Hematopoietic multipotent progenitor cell treated with erythropoietin and hydrocortisone succinate and interleukin-3 and kit ligand, for 8 days (in vitro differentiated cells): ENCODE measurements around the gene LIMD2.
A peak's percentile ranks its signal among the peaks of the same experiment; 100 is the strongest.
"Not testable (repeated sequence)": the region's sequence is repeated elsewhere in the genome, so short reads cannot be mapped to it uniquely, and the experiment has no call there.

Experiments
- DNase-seq: peaks from one replicate; pipeline ENCODE4 v3.0.0-alpha.2; 2015

LIMD2 gene

DNA sequence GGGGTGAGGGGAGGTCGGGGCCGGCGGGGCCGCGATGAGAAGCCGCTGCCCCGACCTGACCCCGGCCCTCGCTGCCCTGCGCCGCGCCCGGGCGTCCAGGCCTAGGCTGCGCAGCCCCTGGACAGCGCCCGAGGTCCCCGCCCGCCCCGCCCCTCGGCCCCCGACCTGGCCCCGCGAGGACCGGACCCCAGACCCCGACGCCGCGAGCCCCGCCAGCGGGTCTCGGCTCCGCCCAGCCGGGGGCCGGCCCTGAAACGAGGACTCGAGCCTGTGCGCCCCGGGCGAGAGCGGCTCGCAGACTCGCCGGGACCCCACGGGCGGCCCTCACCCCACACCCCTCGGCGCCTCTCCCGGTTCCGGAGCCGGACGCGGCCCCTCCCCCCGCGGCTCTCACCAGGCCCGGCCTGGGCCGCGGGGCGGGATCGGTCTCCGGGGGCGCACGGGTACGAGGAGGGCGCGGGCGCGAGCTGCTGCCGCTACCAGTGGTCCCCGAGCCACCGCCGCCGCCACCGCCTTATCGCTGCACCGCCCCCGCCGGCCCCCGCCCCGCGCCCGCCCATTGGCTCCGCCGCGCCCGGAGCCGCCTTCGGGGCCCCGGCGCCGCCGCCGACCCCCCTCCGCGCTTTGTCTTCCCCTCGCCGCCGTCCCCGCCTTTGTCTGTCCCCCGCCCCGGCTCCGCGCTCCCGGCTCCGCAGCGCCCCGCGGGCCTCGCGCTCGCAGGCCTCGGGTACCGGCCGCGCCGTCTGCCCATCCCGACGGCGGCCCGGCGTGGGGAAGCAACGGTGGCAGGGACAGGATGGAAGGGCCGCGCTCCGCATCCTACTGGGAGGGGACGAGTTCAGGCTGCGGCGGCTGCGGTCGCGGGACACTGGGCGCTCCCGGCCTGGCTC lies at the start of gene LIMD2:
LIMD2 (minus strand) TSS at position 488 of the 890 bp plus-strand sequence. CDS start 827 bp downstream, outside the sequence.
- peak; percentile 46 for DNase-seq

DNA sequence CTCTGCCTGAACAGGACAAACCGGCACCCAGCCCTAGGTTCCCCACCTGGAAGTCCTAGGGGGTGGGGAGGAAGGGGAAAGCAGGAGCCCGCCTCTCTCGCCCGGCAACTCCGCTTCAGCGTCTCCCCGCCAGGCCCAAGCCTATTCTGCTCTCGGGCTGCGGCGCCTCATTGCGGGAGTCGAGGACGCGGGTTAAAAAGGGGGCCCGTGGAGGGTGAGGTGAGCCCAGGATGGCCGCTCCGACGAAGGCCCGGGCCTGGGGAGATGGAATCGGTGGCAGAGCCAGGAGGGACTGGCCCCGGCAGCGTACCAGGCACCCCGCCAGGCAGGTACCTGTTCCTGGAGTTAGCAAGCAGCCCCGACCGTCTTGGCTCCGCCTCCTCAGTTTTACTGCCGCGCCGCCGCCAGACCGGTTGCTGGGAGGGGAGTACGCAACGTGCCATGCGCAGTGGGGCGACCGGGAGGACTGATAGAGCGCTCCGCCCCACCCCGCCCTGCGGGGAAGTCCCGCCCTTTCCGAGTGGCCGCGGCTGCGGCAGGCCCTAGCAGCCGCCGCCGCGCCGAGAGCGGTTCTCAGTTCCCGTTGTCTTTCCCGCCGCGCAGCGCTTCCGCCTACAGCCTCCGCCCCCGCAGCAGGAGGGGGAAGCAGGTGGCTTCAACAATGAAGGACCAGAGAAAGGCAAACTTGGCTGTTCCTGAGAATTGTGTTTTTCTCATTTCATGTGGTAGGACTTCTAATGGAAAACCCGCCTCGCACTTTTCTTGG lies 41.7 kb upstream of the LIMD2 start, which contains the start of gene STRADA:
STRADA (minus strand) TSS at position 392 of the 766 bp plus-strand sequence. CDS start 13,430 bp downstream, outside the sequence.
- DNase-seq = peak; percentile 98

DNA sequence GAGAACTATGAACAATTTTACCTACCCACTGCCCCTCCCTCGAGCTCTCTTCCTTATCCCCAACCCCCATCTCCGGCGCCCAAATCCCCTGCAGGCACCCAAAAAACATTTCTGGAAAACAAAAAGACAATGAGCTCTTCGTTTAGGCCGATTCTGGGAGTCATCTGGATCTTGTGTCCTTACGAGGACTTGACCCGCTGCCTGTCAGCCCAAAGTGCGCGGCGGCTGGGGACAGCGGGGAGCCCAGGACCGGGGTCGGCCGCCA lies 41.1 kb upstream of the LIMD2 start:
- no peak for DNase-seq

DNA sequence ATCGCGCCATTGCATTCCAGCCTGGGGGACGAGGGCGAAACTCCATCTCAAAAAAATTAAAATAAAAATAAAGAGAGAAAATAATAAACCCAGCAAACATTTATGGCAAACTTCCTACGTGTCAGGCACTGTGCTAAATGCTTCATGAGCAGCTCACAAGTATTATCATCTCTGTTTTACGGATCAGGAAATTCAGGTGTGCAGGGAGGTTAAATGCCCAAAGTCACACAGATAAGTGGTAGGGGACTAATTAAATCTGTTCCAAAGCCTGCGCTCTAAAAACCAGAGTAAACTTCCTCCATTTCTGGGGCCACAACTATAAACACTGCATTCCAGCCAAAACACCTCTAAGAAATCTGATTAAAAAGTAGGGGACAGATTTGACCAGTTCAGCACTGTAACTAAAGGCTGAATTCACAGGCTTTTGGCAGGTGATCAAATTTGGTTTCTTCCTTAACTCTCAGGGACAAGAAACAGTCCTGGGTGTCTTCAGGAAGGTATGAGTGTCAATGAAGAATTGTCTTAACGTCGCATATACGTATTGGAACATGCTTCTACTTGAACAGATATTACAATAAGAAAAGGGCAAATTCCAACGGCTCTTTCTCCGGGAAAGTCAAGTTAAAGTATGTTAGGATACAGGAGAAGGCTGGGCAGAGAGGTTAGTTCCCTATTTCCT lies 40.7 kb upstream of the LIMD2 start:
- peak; percentile 44 for DNase-seq

DNA sequence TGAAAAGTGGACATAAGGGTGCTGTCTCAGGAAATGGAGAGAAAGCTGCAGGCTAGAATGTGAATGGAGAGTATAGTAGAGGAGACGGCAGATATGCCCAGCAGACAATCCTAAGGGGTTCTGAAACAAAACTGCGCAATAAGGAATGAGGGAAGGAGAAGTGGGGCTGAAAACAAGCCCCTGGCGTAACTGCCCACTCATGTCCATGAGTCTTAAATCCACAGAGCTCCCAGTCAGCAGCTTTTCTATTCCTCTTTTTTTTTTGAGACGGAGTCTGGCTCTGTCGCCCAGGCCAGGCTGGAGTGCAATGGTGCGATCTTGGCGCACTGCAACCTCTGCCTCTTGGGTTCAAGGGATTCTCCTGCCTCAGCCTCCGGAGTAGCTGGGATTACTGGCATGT lies 35.8 kb upstream of the LIMD2 start:
- no peak for DNase-seq

DNA sequence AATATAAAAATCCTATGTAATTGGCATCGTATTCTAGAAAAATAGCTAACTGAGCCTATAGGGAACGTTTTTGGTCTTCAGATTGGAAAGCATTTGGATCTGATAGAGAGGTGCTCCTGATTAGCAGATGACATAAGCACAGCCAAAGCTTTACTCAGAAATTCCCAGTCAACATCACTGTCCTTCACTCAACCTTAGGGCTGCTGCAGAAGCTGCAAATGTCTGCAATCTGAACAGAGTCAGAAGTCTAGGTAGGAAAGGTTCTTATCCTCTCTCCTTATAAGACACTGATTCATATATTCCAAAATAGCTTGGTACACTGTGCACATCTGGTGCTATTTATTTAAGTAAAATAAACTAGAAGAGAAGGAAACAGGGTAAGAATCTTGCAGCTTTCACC lies 22.5 kb upstream of the LIMD2 start:
- no peak for DNase-seq

DNA sequence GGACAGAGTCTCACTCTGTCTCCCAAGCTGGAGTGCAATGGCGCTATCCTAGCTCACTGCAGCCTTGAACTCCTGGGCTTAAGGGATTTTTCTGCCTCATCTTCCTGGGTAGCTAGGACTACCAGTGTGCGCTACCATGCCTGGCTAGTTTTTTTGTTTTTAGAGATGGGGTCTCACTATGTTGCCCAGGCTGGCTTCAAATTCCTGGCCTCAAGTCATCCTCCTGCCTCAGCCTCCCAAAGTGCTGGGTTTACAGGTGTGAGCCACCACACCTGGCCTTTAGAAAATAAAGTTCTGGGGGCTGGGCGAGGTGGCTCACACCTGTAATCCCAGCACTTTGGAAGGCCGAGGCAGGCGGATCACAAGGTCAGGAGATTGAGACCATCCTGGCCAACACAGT lies 20.3 kb upstream of the LIMD2 start:
- DNase-seq = not testable (repeated sequence)

DNA sequence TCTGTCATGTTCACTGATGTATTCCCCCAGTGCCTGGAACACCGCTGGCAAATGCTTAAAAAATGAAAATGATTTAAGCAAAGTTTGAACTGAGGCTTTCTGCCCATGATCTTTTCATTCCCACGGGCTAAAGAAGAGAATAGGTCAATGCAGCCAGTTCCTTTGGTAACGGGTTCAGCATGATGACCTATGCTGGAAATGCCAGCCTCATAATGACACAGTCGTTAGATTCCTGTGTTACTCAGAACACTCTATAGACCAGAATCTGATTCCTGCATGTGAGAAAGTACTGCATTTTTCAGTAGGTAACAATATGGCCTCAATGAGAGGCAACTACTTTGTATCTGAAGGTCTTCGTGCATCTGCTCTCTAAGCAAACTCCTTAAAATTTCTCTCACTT lies 19.1 kb upstream of the LIMD2 start:
- no peak for DNase-seq

DNA sequence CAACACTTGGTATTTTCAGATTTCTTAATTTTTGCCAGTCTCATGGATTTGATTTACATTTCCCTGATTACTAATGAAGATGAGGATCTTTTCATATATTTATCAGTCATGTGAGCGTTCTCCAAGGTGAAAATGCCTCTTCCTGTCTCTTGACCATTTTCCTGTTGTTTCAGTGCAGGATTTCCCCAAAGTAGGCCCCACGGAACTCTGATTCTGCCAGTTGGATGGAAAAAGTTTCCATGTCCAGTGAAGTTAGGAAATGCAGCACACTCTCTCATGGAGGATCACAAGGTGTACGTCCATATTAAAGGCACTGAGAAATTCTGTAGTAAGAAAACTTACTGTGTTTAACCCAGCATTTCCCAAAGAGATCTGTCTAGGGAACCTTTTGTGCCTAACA lies 16.5 kb upstream of the LIMD2 start:
- no peak for DNase-seq

DNA sequence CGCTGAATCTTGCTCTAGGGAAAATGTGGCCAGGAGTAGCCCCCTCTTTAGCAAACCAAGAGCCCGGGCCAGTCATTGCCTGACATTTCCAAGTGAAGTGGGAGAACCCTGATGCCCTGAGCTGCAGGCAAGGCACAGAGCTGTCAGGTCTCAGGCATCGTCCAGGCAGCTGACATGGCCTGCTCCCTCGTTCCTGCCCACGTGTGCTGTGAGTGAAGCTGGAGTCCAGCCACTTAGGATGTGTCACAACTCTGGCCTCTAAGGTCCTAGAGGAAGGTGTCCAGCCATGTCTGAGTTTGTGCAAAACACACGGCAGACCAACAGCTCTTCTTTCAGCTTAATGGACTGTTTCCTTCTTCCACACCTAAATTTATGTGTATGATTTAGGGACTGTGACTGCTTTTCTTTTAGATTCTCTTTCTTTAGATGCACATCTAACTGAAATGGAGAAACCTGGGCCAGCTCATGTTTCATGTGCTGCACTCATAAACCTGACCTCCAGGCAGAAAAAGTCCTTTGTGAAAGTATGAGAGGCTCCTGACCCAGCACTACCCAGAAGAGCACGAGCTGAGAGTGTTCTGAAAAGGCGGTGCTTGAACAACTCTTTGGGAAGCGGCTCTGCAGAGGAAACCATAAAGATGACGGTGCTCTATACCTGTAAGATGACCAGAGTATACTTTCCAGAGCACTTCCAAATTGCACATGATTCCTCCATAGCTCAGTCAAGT lies 14.8 kb upstream of the LIMD2 start:
- DNase-seq = no peak

DNA sequence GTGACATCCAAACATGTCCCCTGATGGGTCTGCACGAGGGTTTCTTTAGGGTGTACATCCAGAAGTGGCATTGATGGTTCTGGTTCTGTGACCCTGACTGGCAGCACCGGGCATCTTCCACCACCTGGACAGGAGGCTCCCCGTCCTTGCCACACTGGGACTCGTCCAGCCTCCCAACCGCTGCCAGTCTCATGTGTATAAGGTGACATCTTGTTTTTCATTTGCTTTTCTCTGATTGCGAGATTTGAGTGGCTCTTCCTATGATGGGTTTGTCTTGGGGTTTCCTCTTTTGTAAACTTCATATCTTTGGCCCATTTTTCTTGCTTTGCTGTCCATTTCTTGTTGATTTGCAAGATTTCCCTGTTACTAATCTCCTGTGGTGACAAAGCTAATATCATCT lies 9.2 kb upstream of the LIMD2 start:
- DNase-seq = no peak

DNA sequence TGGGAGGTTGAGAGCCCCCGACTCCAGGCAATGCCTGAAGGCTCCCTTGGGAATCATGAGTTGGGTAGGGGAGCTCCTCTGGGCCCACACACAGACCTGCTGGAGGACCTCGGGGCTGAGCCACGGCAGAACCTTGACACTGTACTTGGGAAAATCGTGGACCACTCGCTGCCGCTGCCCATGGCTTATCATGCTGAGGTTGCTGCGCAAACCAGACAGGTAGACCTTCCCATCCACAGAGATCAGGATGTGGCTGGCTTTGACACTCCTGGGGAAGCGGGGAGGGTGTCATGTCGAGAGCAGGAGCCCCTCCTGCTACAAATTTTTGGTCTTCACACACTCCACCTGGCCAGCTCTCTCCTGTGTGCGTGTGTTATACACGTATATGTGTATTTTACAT lies 7.2 kb upstream of the LIMD2 start:
- DNase-seq = no peak

DNA sequence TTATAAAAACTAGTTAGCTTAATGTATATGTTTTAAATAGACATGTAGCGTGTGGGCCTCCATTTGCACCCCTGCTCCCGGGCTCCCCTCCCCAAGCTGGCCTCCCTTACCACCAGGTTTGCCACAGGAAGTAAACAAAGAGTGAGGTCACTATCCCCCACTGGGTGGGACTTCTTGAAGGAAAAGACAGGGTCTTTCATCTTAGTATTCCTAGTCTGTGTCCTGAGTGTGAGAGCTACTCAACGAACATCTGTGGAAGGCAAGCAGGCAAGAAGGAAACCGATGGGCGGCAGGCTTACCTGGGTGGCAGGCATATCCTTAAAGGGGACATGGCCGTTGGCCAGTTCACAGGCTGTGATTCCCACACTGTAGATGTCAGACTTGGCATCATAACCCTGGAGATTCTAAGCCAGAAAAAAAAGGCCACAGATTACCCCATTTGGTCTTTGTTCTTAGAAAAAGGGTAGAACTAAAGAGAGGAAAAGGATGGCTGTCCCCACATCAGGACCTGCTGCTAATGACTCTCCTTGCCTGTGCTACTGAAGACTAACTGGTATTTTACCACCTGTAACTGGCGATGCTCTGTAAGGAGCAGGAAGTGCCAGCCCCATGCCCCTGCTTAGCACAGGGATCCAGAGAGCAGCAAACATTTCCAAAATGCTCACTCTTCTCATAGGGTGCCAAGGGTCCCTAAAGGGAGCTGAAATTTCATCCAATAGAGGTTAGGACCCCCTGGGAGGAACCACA lies 6.6 kb upstream of the LIMD2 start:
- DNase-seq = no peak

DNA sequence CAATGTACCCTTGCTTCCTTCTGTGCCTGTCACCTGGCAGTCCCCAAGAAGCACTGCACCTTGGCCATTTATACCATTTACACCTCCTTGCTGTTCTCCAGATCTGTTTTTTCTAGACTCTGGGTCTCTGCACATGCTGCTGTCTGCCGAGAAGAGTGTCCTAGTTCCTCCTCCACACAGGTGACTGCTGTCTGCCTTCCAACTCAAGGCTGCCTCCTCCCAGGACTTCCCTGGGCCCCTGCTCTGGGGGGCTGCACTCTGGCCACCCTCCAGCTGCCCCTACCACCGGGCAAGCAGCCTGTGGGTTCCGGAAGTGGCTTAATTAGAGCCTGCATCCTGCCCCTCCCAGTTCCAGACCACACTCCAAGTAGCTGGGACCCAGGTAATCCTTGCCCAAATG lies 5.7 kb upstream of the LIMD2 start:
- DNase-seq = no peak

DNA sequence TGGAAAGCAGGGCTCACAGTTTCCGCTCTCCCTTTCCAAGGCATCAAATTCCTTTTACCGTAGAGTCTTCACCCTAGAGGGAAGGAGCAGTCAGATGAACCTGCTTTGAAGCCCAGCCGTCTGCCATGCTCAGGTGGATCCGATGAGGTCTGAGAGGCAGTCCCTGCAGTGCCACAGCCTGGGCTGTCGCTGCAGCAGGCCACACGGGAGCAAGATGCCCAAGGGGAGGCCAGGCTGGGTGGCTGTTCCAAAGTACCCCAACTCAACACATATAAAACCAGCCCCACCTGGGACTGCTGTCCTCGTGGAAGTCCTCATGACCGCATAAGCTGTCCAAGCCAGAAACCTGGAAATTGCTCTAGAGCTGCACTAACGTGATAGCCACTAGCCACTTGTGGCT lies 4.9 kb upstream of the LIMD2 start:
- no peak for DNase-seq

DNA sequence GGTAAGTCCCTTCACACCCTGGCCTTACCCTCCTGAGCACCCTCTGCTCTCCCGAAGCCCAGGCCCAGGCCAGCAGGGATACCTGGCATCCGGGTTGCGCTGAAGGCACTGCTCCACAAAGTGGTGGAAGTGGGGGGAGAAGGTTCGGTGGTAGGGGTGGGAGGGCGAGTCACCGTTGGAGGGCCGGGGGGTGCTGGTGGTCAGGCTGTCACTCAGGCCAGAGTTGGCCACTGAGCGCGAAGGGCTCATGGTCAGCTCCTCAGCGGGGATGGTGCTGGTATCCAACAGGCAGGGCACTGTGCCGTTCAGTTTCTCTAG lies 4.3 kb upstream of the LIMD2 start:
- no peak for DNase-seq

DNA sequence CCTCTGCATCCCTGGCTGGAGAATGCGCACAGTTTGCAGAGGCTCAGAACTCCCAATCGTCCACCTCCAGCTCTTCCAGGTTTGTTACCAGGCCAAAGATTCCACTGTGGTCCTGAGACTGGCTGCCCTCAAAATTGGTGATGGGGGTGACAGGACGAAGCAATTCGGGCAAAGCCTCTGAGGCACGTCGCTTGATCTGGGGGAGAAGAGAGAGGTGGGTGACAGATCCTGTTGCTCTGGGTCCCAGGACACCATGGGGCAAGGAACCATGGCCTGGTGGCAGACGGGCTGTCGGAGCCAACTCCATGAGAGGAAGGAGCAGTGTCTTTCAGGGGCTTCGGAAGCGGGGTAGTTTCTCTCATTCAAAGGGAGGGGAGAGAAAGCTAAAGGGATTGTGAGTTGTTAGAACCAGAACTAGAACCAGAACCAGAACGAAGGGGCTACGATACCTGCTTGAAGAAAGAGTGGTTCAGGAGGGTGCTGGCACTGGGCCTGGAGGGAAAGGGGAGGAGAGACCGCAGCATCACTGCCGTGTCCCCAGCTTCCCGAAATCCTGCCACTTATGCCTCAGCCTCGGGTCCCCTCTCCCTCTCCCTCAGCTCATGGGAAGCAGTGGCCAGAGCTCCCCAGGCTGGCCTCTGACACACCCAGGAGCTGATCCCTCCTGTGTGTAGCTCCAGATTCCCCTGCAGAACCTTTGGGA lies 3.8 kb upstream of the LIMD2 start:
- DNase-seq = no peak

DNA sequence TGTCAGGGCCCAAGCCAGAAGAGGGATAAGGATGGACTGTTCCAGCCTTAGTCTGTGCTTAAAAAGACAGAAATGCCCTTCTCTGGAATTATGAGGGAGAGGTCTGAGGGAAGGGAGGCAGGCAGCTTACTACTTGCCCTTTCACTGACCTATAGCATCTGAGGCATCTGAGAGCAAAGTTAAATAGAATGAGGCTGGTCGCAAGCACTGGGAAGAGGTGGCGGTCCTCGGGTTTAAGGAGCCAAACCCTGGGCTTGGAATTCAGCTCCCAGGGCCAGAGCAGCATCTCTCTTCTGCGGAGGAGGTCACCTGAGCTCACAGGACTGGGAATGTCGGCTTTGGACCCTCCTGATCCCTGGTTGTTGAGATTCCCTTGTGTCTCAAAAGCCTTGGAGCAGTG lies 3.1 kb upstream of the LIMD2 start:
- DNase-seq = no peak

DNA sequence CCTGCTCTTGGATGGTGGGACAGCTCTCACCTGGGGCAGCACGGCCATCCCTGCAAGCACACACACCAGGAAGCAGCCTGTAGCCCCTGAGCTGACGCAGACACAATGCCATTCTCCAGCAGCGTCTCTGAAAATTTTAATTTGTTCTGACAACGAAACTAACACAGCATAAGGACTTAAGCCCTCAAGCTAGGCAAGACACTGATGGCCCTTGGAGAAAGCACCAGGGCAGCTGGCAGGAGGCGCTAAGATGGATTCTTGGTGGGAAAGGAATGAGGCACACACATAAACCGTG lies 2.7 kb upstream of the LIMD2 start:
- no peak for DNase-seq

DNA sequence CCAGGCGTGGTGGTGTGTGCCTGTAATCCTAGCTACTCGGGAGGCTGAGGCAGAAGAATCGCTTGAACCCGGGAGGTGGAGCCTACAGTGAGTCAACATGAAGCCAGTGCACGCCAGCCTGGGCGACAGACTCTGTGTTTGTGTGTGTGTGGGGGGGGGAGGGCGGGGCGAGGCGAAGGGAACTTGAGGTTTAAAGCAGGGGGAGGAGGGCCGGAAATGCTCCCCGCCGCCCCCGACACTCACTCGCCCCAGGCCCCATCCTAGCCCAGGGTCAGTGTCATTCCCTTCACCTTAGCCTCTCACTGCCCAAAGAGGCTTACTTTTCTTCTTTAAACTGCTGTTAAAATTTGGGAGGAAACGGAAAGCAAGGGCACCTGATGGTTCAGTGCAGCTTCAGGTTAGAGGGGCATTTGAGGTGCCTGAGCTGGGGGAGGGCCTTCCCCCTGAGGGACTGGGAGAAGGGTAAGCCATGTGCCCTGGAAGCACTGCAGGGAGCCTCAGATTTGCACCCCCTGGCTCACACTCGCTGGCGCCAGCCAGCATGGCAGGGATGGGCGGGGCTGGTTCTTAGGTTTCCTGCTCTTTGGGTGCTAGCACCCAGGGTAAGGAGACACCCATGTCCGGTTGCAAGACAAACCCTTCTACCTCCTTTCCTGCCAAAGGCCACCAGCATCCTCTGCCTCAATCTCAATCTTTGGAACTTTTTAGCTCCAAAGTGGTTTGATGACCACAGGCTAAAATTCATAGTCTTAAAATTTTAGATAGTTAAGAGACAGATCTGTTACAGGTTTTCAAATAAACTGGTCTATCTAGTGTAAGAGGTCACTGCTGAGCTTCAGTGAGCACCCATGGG lies 2.2 kb upstream of the LIMD2 start:
- peak; percentile 78 for DNase-seq

DNA sequence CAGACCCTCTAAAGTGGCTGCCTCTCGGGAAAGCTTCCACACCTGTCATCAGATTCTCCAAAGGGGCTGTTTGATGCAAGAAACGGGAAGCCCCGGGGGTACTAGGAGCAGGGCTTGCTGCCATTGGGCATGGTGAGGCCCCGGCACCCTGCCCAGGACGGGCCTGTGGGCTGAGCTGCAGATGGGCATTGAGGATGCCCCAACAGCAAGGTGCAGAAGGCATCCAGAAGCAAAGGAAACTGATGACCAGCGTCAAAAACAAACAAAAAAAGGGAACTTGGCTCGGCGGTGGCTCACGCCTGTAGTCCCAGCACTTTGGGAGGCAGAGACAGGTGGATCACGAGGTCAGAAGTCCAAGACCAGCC lies 1.5 kb upstream of the LIMD2 start:
- no peak for DNase-seq
